ENCODE data around the gene GRPEL2.

GRPEL2 gene

DNA sequence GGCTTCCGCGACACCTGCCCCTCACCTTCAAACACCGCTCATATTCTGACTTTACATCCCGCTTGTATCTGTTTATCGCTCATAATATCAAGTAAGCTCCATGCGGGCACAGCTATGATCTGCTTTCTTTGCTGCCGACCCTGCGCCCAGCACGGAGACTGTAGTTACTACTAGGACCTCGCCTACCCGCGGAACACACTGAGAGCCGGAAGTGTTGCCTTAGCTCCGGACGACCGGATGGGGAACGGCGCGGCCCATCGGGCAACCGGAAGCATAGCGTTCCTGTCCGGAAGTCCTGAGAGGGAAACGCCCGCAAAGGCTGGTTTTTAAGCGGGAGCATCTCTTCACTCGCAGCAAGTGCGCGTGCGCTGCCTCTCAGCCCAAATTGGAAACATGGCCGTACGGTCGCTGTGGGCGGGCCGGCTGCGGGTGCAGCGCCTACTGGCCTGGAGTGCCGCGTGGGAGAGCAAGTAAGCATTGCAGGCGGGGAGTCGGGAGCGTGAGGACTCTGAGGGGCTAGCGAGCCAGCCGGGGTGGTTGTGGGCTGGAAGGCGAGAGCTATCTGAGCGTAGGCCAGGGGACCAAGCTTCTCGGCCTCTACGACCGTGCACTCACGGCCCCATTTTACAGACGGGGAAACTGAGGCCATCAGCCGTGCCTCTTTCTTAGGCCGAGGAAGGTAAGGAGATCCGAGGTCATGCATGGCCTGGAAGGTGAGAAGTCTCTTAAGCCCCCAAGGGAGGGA is at the start of gene GRPEL2:
GRPEL2 (plus strand) TSS at position 353 of the 745 bp plus-strand sequence; CDS start at position 394, 41 bp downstream.
- DNase-seq = peak; percentile 94

DNA sequence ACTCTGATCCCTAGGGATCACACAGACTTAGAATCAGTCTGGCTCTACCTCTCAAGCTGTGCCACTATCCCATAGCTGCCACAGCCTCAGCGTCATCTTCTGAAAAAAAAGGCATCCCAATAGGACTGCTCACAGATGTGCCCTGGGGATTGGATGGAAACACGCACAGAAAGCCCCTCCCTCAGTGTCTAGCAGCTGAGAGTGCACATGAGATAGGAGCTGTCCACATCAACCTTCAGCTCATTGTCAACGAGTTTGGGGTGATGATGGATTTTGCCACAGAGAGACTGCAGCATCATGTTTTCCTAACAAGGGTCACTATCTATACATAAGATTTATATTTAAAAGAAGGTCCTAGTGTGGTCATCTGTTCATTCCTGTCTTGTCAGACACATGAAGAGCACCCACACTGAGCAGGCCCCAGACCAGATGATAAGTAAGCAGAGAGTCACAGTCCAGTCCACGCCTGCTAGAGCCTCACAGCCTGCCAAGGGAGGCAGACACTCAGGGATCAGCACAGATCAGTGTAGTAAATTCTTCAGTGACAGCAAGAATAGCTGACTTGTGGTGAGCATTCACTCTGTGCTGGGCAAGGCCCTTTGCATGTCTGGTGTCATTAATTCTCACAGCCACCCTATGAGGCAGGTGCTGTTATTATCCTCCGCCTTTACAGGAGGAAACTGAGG is 47.8 kb upstream of the GRPEL2 start:
- DNase-seq = no peak

DNA sequence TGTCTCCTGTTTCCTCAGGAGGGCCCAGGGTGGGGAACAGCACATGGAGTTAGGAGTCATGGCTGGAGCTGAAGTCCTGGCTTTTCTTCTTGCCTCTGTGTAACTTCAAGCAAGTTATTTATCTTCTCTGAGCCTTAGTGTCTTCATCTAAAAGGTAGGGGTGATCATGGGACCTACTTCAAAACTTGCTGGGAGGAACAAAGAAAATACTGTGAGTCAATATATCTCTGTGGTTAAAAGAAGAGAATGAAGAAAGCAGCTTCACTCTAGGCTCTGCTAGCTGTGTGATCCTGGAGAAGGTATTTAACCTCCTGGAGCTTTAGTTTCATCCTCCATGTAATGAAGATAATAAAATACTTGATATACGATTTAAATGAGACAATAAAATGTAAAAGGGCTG is 47.1 kb upstream of the GRPEL2 start:
- no peak for DNase-seq

GRCh38 chr5:149298842-149299404 is 46.4 kb upstream of the GRPEL2 start:
- DNase-seq = no peak

DNA sequence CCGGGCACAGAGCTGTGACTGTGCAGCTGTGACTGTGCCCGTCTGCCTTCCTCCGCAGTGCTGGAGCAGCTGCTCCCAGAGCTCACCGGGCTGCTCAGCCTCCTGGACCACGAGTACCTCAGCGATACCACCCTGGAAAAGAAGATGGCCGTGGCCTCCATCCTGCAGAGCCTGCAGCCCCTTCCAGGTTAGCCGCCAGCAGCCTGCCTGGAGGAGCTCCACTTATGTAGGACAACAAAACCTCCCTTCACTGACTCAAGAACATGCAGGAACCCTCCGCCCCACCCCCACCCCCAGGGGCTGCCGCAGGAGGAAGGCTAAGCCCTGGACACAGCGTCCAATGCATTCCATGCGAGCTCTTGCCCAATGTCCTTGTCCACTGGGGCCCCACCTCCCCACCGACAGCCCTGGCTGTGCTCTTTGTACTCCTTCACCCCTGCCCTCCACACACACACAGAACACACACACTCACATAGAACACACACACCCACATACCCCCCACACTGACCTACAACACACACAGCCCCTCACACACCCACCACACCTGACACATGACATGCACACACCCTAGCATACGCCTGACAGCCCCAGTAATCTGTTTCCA is 45.7 kb upstream of the GRPEL2 start:
- no peak for DNase-seq

DNA sequence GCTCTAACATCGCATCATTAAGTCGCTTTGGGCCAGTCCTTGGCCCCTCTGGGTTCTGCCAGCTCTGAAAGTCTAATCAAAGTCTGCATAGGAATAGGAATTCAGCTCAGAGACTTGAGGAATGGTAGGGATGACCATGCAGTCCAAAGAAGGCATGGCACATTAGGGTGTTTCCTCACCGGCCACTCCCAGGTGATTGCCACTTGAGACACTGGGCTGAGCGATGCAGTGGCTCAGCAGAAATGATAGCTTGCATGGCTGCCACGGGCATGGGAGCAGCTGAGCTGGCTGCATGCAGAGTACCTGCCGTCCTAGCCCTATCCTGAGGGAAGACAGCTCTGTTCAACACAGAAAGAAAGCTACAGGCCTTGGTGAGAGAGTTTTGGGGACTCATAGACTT is 44.9 kb upstream of the GRPEL2 start:
- no peak for DNase-seq

DNA sequence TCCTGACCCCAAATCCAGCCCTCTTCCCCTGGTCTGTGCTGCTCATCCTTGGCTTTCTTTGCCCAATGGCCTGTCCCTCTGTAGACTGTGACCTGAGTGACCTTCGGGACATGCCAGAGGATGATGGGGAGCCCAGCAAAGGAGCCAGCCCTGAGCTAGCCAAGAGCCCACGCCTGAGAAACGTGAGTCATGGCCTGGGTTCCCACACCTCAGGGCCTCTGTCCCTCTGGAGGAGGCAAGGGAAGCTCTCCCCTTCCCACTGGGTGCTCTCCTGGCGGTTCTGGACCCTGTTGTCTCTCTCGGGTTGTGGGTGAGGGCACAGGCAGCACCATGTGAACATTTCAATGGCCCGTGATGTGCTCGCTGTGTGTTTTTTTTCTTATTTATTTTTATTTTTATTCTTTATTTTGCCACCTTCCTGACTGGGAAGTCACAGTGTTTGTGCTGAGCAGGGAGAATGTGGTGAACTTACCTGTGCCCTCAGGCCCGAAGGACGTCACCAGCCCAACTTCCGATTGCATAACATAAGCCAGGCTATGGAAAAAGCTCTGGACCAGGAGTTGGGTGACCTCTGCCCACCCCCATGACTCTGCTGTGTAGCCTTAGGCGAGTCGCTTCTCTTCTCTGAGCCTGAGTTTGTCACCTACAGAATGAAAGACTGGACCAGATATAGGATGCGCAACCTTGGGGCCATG is 44.1 kb upstream of the GRPEL2 start:
- DNase-seq = no peak

DNA sequence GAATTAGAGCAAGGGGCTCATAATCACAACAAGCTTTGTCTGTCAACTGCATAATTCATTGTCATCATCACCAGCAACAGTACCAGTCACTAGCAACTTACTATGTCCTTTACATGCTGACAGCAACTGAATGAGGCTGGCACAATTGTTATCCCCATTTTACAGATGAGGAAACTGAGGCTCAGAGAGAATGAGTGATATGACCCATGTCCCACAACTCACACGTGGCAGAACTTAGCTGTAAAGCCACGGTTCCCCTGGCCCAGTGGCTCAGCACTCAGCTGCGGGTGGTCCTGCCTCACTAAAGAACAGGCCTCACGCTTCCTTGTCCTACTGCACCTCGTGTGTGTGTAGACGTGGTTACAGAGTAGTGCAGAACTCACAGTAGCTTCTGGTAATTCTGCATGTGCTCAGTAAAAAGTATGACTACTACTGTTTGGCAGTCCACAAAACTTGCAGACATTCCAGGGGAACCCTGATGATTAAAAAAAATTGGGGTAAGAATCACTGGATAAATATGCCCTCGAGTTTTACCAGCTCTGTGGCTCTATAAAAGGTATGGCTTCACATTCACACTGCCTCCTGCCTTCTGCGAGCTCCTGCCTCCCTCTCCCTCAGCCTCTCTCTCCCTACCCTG is 43.4 kb upstream of the GRPEL2 start:
- DNase-seq = no peak

DNA sequence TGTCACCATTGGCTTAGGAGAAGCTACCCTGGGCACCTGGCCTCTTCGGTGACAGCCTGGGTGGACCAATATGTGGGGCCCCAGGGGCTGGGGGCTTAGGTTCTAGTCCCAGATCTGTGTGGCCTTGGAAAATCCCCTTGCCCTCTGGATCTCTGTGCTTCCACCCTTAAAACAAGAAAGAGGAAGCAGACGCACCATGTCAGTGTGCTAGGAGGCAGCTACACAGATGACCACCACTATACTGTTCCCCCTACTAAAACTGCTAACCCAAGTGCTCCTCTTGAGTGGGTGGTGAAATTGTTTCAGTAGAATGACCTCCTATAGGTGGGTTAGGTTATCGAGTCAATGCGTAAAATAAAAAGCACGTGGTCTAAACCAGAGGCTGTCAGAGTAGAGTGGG is 42.7 kb upstream of the GRPEL2 start:
- DNase-seq = no peak

DNA sequence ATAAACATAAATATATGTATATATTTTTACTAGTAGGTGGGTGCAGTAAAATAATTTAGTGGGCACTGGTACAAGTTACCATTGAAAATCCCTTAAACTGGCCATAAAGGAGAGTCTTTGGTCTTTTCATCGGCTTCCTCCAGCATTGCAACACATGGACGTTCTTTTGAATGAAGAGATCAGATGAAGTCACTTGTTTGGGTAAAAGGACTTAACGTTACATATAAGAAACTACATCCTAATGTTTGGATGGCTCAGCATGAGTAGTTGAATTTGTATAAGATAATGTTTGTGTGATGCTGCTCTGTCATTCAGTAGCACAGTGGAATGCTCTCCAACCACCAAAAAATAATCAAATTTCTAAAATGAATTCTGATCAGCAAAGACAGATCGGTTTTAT is 42.1 kb upstream of the GRPEL2 start:
- no peak for DNase-seq

GRCh38 chr5:149304195-149305078 is 40.9 kb upstream of the GRPEL2 start:
- no peak for DNase-seq

DNA sequence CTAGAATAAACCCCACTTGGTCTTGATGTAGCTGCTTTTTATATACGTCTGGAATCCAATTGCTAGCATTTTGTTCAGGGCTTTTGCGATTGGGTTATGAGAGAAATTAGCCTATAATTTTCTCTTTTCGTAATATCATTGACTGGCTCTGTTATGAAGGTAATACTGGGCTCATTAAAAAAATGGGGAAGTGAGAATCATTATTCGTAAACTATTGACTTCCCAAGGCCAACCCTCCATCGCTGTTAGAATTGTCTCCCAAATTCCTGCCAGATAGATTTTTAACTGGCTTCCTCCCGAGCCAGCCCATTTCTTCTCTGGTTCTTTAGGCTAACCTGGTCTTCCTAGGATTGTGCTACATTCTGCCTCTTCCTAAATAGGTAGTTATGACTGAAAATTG is 35.9 kb upstream of the GRPEL2 start:
- DNase-seq = no peak

- DNase-seq = no peak
These were observed 34.8 kb upstream of the GRPEL2 start for GRCh38 chr5:149310488-149310887.

GRCh38 chr5:149310947-149311658 is 34.2 kb upstream of the GRPEL2 start:
- no peak for DNase-seq

DNA sequence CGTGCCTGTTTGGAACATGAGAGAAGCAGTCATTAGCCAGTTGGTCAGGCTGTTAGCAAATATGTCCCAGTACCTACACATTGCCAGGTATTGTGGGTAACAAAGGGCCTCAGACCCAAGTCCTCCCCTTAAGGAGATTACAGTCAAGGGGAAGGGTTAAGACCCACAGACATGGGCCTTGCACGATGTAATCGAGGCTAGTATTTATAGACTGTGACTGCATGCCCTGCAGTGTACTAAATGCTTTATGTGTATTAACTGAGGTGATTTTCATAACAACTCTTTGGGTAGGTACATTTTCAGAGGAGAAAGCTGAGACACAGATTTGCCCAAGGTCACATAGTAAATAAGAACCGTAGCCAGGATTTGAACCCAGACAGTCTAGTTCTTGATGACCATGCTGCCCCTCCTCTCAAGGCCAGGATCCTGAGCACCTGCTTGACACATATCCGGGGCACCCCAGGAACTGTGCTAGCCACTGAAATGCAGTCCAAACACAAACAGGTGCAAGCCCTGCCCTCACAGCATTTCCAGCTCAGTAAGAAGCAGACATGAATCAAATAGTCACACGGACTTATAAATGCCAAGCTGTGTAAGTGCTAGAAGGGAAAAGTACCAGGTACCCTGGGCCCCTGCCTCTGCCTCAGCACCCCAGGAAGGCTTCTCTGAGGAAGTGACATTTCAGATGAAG is 32.0 kb upstream of the GRPEL2 start:
- DNase-seq = peak; percentile 40

GRCh38 chr5:149314571-149315111 is 30.7 kb upstream of the GRPEL2 start:
- no peak for DNase-seq

GRCh38 chr5:149315753-149316152 is 29.5 kb upstream of the GRPEL2 start:
- no peak for DNase-seq

DNA sequence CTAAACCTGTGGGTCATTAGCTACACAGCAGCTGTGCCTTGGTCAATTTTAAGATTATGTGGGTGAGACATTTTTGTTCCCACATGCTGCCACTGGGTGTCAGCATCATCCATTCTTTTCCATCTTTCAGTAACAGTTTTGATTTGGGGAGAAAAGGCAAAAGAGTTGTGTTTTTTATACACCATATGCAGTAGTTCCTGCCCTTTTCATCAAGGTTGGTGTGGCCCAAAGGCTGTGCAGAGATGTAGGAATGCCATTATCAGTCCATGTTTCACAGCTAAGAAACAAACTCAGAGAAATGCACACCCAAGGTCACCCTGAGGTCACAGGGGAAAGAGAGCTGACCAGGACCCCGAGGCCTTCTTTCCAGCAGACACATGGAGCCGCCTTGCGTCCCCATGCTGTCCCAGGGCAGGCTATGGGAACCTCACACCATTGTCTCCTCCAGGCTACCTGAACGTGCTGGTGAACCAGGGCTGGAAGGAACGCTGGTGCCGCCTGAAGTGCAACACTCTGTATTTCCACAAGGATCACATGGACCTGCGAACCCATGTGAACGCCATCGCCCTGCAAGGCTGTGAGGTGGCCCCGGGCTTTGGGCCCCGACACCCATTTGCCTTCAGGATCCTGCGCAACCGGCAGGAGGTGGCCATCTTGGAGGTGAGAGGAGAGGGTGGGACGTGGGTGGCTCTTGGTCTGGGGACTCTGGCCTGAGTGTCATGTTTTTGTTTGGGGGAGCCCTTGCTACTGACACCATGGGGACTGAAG is 27.8 kb upstream of the GRPEL2 start:
- peak; percentile 51 for DNase-seq

DNA sequence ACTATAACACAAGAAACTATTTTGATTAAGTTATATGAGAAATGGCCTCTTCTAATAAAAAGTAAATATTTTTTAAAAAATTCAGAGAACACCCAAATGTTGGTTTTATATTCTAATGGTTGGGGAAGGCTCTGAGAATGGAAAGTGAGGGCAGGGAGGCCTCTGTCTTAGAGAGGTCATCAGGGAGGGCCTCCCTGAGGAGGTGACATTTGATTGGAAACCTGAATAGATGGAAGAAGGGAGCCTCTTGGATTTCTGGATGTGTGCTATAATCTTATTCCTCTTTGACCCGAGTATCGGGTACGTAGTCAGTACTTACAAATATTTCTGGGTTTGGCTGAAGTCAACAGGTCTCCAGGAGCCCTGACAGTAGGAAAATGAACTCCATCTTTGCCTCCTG is 26.1 kb upstream of the GRPEL2 start:
- no peak for DNase-seq

Data from SHP77 treated with DMSO at 0.1 percent for 48 hours (cell line).